A549 treated with Hydrocortisone at 1 μM for 4 hours (cell line): ENCODE measurements around the gene ACTL8. TPM values are rescaled to one million over a fixed set of nuclear protein-coding genes. Genes with fewer than 3 reads are reported as not detected.

Experiments used
- total RNA-seq: library from RNA; stranded (reverse); fragments of 200-300 nt; extraction: Qiagen RNA extraction; gene quantifications from 5 replicates; pipeline ENCODE4 v1.2.3, GENCODE V29; 2022

ACTL8 gene
- total RNA-seq = 1.3 to 1.8 TPM (median 1.5 TPM) in 5 replicates

GRCh38 chr1:17755120-17755519 lies at the start of gene ACTL8:
TSS of gene ACTL8 (plus strand) at chr1:17755333. CDS start at chr1:17823009, 67,676 bp downstream.

Other genes starting within 250 kb of the ACTL8 start
- 6.0 to 7.2 TPM (median 6.1 TPM) in 5 replicates for gene ARHGEF10L, start 215.6 kb upstream of the ACTL8 start, total RNA-seq